UCSD-AML1 (cell line): ENCODE measurements around the gene MMP24OS.
"Not testable (repeated sequence)": the region's sequence is repeated elsewhere in the genome, so short reads cannot be mapped to it uniquely, and the experiment has no call there.

Source experiments
- DNase-seq: peaks from one replicate; lab custom pipeline; 2025; ENCODE audit not compliant: unreplicated experiment; lab: John Stamatoyannopoulos, UW

MMP24OS gene

GRCh38 chr20:35277531-35278395, at the start of gene MMP24OS:
MMP24OS (minus strand) TSS chr20:35278122; CDS start chr20:35277929, 193 bp downstream.
- DNase-seq, result peak; percentile 95

- DNase-seq, result no peak
Measured at GRCh38 chr20:35327074-35327976, 49.4 kb upstream of the MMP24OS start.

- no peak for DNase-seq
Measured at GRCh38 chr20:35326740-35327073, 48.8 kb upstream of the MMP24OS start.

- DNase-seq, result no peak
Measured at GRCh38 chr20:35326021-35326739, 48.3 kb upstream of the MMP24OS start.

GRCh38 chr20:35325401-35325800, 47.5 kb upstream of the MMP24OS start:
- no peak for DNase-seq

- DNase-seq, result no peak
Measured at GRCh38 chr20:35320396-35321126, 42.6 kb upstream of the MMP24OS start.

- DNase-seq, result no peak
Measured at GRCh38 chr20:35319871-35320197, 41.9 kb upstream of the MMP24OS start.

GRCh38 chr20:35319192-35319870, 41.4 kb upstream of the MMP24OS start:
- no peak for DNase-seq

GRCh38 chr20:35318502-35319157, 40.7 kb upstream of the MMP24OS start:
- DNase-seq, result no peak

GRCh38 chr20:35317416-35318210, 39.7 kb upstream of the MMP24OS start:
- no peak for DNase-seq

GRCh38 chr20:35316086-35316485, 38.2 kb upstream of the MMP24OS start:
- DNase-seq, result no peak

GRCh38 chr20:35315632-35316020, 37.7 kb upstream of the MMP24OS start:
- DNase-seq, result not testable (repeated sequence)

- no peak for DNase-seq
Measured at GRCh38 chr20:35314816-35315631, 37.1 kb upstream of the MMP24OS start.

- no peak for DNase-seq
Measured at GRCh38 chr20:35312318-35312717, 34.4 kb upstream of the MMP24OS start.

GRCh38 chr20:35311822-35312221, 33.9 kb upstream of the MMP24OS start:
- no peak for DNase-seq

GRCh38 chr20:35311409-35311808, 33.5 kb upstream of the MMP24OS start:
- no peak for DNase-seq

- DNase-seq, result no peak
Measured at GRCh38 chr20:35307666-35308653, 30.0 kb upstream of the MMP24OS start.
